IMR-90 (cell line): ENCODE measurements around the gene LCN12. TPM values are rescaled to one million over a fixed set of nuclear protein-coding genes. Genes with fewer than 3 reads are reported as not detected.

Experiments used
- ATAC-seq: fragments of 200-7000 bp; cut with Tn5 transposase; 2 replicates; pipeline ENCODE4 v1.9.1; 2020; ENCODE audit warnings: low read depth, mild to moderate bottlenecking, moderate library complexity
- BruUV-seq: library from RNA; stranded (reverse); fragments of 400-500 nt; replicated peaks from 2 replicates; lab custom pipeline; 2021; lab: Mats Ljungman, UMichigan
- CTCF ChIA-PET: fragments of 300-600 bp; formaldehyde crosslinking; extraction: SDS; loops from one replicate; lab custom pipeline; 2021; ENCODE audit warnings: antibody characterized with exemption; lab: Yijun Ruan, JAX
- POLR2A ChIA-PET: fragments of 300-600 bp; sonication (Branson Sonifier 250); formaldehyde crosslinking; loops from one replicate; lab custom pipeline; 2022; ENCODE audit warnings: antibody characterized with exemption; ENCODE audit not compliant: unreplicated experiment; lab: Charles Lee
- DNase-seq: peaks from one replicate; pipeline ENCODE4 v3.0.0; 2013
- H2AFZ ChIP-seq: replicated peaks from 2 replicates; pipeline ENCODE3; 2013; ENCODE audit warnings: low read length, mild to moderate bottlenecking; ENCODE audit not compliant: poor library complexity
- H2AK5ac ChIP-seq: 2 replicates; pipeline ENCODE4 v1.6.1; 2013; ENCODE audit warnings: low read depth, low read length, inconsistent platforms
- H2AK9ac ChIP-seq: replicated peaks from 2 replicates; pipeline ENCODE3; 2013; ENCODE audit warnings: mild to moderate bottlenecking, low read depth, low read length, moderate library complexity; ENCODE audit not compliant: poor library complexity
- H2BK120ac ChIP-seq: 2 replicates; pipeline ENCODE4 v1.6.1; 2013; ENCODE audit warnings: low read depth, low read length, inconsistent platforms
- H2BK15ac ChIP-seq: 3 replicates; pipeline ENCODE4 v1.6.1; 2013; ENCODE audit warnings: low read depth, low read length, inconsistent platforms
- H2BK20ac ChIP-seq: 2 replicates; pipeline ENCODE4 v1.6.1; 2013; ENCODE audit warnings: low read depth, mild to moderate bottlenecking, inconsistent platforms, low read length, moderate library complexity
- H2BK5ac ChIP-seq: 2 replicates; pipeline ENCODE4 v1.6.1; 2013; ENCODE audit warnings: mild to moderate bottlenecking, low read depth, low read length, inconsistent platforms; ENCODE audit not compliant: poor library complexity, severe bottlenecking
- H3K14ac ChIP-seq: replicated peaks from 2 replicates; pipeline ENCODE4 v1.6.1; 2013; ENCODE audit warnings: low read depth, low read length, inconsistent platforms
- H3K18ac ChIP-seq: 2 replicates; pipeline ENCODE4 v1.6.1; 2013; ENCODE audit warnings: low read depth, low read length, control low read depth
- H3K23ac ChIP-seq: 2 replicates; pipeline ENCODE4 v1.6.1; 2013; ENCODE audit warnings: low read depth, low read length, inconsistent platforms
- H3K27ac ChIP-seq: 2 replicates; pipeline ENCODE4 v1.5.1; 2013; ENCODE audit warnings: mild to moderate bottlenecking, control low read depth, low read length; ENCODE audit not compliant: insufficient read depth
- H3K27me3 ChIP-seq: 2 replicates; pipeline ENCODE4 v1.6.1; 2013; ENCODE audit warnings: low read length; ENCODE audit not compliant: control insufficient read depth, insufficient read depth
- H3K36me3 ChIP-seq: 2 replicates; pipeline ENCODE4 v1.6.1; 2013; ENCODE audit warnings: low read length, mixed read lengths; ENCODE audit not compliant: control insufficient read depth, insufficient read depth
- H3K4ac ChIP-seq: 2 replicates; pipeline ENCODE4 v1.6.1; 2013; ENCODE audit warnings: low read depth, low read length, inconsistent platforms
- H3K4me1 ChIP-seq: 2 replicates; pipeline ENCODE4 v1.6.1; 2013; ENCODE audit warnings: low read length, mixed read lengths; ENCODE audit not compliant: control insufficient read depth, insufficient read depth
- H3K4me2 ChIP-seq: 2 replicates; pipeline ENCODE4 v1.6.1; 2013; ENCODE audit warnings: low read depth, mild to moderate bottlenecking, control low read depth, low read length, moderate library complexity
- H3K4me3 ChIP-seq: 2 replicates; pipeline ENCODE4 v1.5.1; 2013; ENCODE audit warnings: low read depth, mild to moderate bottlenecking, control low read depth, low read length, moderate library complexity; ENCODE audit not compliant: insufficient read depth
- H3K56ac ChIP-seq: 2 replicates; pipeline ENCODE4 v1.6.1; 2013; ENCODE audit warnings: low read length, inconsistent platforms; ENCODE audit not compliant: insufficient read depth; ENCODE audit errors: extremely low read depth
- H3K79me1 ChIP-seq, 2 experiments: 2 replicates each; pipeline ENCODE4 v1.6.1; 2013; ENCODE audit warnings: low read length in 2 of 2, inconsistent platforms in 1 of 2, low read depth in 1 of 2
- H3K9ac ChIP-seq: 2 replicates; pipeline ENCODE4 v1.6.1; 2013; ENCODE audit warnings: low read depth, low read length, control low read depth
- H3K9me1 ChIP-seq: 2 replicates; pipeline ENCODE4 v1.6.1; 2013; ENCODE audit warnings: low read length, inconsistent platforms; ENCODE audit not compliant: insufficient read depth
- H3K9me3 ChIP-seq: 2 replicates; pipeline ENCODE4 v1.6.1; 2013; ENCODE audit warnings: low read length; ENCODE audit not compliant: control insufficient read depth, insufficient read depth
- H4K20me1 ChIP-seq: 2 replicates; pipeline ENCODE4 v1.6.1; 2013; ENCODE audit warnings: low read length, inconsistent platforms; ENCODE audit not compliant: insufficient read depth
- H4K5ac ChIP-seq: 2 replicates; pipeline ENCODE4 v1.6.1; 2013; ENCODE audit warnings: mild to moderate bottlenecking, low read depth, low read length, control low read depth
- H4K8ac ChIP-seq, 2 experiments: 2 replicates each; pipeline ENCODE4 v1.6.1; 2013; ENCODE audit warnings: low read depth in 2 of 2, low read length in 2 of 2, control low read depth in 1 of 2, inconsistent platforms in 1 of 2
- H4K91ac ChIP-seq: 2 replicates; pipeline ENCODE4 v1.6.1; 2013; ENCODE audit warnings: low read depth, low read length, inconsistent platforms; ENCODE audit not compliant: insufficient read depth
- CHD1 ChIP-seq: IDR thresholded peaks from 2 replicates; pipeline ENCODE4 v1.6.1; 2012; ENCODE audit warnings: low read depth, low read length, improper control_type of control experiment
- FOS ChIP-seq: fragments of 150-350 bp; IDR thresholded peaks from 2 replicates; pipeline ENCODE4 v1.6.1; 2016; ENCODE audit warnings: low read depth, low read length
- MXI1 ChIP-seq: IDR thresholded peaks from 2 replicates; pipeline ENCODE4 v1.6.1; 2012; ENCODE audit warnings: low read depth, mild to moderate bottlenecking, low read length, moderate library complexity, borderline replicate concordance
- NFE2L2 ChIP-seq: fragments of 150-350 bp; IDR thresholded peaks from 2 replicates; pipeline ENCODE4 v1.6.1; 2016; ENCODE audit warnings: low read depth, mild to moderate bottlenecking, low read length
- WGBS, 2 experiments: methylation state at CpG; one replicate each; pipeline versions ENCODE4 v1.1.5 to v1.1.7; 2013; ENCODE audit warnings: missing lambda C conversion rate in 2 of 2; ENCODE audit not compliant: insufficient read length in 1 of 2; ENCODE audit errors: extremely low coverage in 2 of 2; 5-methylcytosine and 5-hydroxymethylcytosine counted together
- dilution Hi-C: fragments of 300-500 bp; cut with HindIII; formaldehyde crosslinking; loops from one replicate; pipeline ENCODE4 v1.14.3; 2018; ENCODE audit warnings: low sequenced_read_pairs; ENCODE audit not compliant: unreplicated experiment
- in situ Hi-C: fragments of 300-500 bp; cut with MboI; formaldehyde crosslinking; loops from 3 replicates; pipeline ENCODE4 v1.14.3; 2019; ENCODE audit warnings: low sequenced_read_pairs, inconsistent platforms, mixed read lengths
- intact Hi-C: fragments of 100-400 bp; cut with micrococcal nuclease; formaldehyde crosslinking; loops from 2 replicates; pipeline ENCODE4 v1.10.0; 2022
- polyA plus RNA-seq, 3 experiments: library from polyadenylated mRNA; depleted of rRNA; stranded (reverse); fragments of >200 nt; gene quantifications; 2 replicates each; pipeline ENCODE4 v1.2.3, GENCODE V29; 2012; ENCODE audit warnings: low replicate concordance in 1 of 3
- total RNA-seq: library from RNA; depleted of rRNA; stranded (reverse); fragments of >200 nt; gene quantifications from 2 replicates; pipeline ENCODE4 v1.2.3, GENCODE V29; 2012

LCN12 gene
- total and polyA plus RNA-seq, 2 of the 4 experiments (the other 2 are of a cell fraction): 0.12 TPM; not detected in 1

DNA sequence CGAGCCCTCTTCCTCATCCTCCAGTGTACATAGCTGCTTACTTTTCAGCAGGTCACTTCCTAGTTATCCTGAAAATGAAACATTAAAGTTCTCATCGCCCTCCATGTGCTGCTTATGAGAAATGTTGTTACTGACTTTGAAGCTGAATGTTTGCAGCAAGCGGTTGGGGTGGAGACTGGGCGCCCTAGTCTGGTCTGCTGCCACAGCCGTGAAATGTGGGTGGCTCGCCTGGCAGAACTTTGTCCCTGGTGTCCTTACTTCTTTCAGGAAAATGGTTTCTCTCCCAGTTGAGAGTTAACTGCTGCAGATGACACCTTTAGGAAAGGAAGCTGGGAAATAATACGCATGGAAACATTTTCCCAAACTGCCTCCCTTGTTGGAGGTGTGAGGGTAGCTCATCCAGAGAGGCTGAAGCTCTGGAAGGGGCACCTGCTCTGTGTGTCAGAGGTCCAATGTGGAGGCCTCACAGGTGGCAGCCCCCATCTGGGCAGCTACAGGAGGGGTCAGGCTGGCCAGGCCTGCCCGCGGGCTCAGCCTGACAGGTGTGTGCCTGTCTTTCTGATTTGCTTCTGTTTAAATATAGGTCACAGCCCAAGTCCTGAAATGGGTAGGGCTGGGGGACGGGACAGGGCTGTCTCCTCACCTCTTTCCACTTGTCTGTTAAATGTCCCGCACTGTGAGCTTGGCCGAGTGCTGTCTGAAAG is 41.7 kb upstream of the LCN12 start:
- dilution Hi-C loops: no loop called here

More for the DNA sequence above, 41.7 kb upstream of the LCN12 start:
- Histone ChIP-seq H3K18ac (no peak overlapping the region), H3K9me3 (no peaks in the 10 kb centered on the region), H2BK5ac (no peak overlapping the region), H3K14ac (no peak overlapping the region), H3K9ac (no peak overlapping the region), H3K36me3 (peaks cover 30% of the 10 kb centered on the region), H2BK15ac (no peak overlapping the region), H3K9me1 (no peaks in the 10 kb centered on the region), H4K8ac (no peak overlapping the region), H2BK20ac (no peak overlapping the region), H2BK120ac (no peak overlapping the region), H4K5ac (no peak overlapping the region), H4K20me1 (no peaks in the 10 kb centered on the region), H4K91ac (no peak overlapping the region), H2AFZ (no peak overlapping the region), H2AK5ac (no peak overlapping the region), H2AK9ac (peak overlapping the region; percentile 40), H3K79me1 (peaks cover 5 to 14% of the 10 kb centered on the region in 2 experiments; a peak in 1 of 4 replicates), H3K4me2 (no peak overlapping the region), H3K4me3 (no peak overlapping the region), H3K23ac (no peak overlapping the region), H3K4me1 (no peaks in the 10 kb centered on the region), H3K4ac (no peak overlapping the region), H3K56ac (no peak overlapping the region), H3K27me3 (no peaks in the 10 kb centered on the region), H3K27ac (no peak overlapping the region)
- WGBS, 2 experiments: 100% methylated on average over 2 of the region's 12 CpGs; no CpG with 5 or more reads in 1 of the 2 experiments
- intact Hi-C loops: no loop called here
- BruUV-seq: no TSS peak
- DNase-seq (no peak), ATAC-seq (no peak)
- ChIA-PET CTCF (no interaction called here), POLR2A (no interaction called here)
- no peak for TF ChIP-seq CHD1
- TF ChIP-seq NFE2L2: no peak
- TF ChIP-seq MXI1: no peak
- TF ChIP-seq FOS: no peak
- in situ Hi-C loops: no loop called here
